AG09319 (cell line): ENCODE results near the gene SH3TC1.

Experiments
- DNase-seq: peaks from one replicate; pipeline ENCODE4 v3.0.0-alpha.2; 2010; ENCODE audit warnings: low read depth; ENCODE audit errors: extremely low read depth
- TF ChIP-seq, protein P1 (sequence below): IDR thresholded peaks from 2 replicates; pipeline ENCODE4 v1.5.1; 2011; ENCODE audit warnings: low read depth, mild to moderate bottlenecking, inconsistent platforms, low read length, moderate library complexity

The SH3TC1 gene

GRCh38 chr4:8247047-8247930, 48.2 kb downstream of the SH3TC1 start:
- no peak for DNase-seq
- TF ChIP-seq, protein P1, sequence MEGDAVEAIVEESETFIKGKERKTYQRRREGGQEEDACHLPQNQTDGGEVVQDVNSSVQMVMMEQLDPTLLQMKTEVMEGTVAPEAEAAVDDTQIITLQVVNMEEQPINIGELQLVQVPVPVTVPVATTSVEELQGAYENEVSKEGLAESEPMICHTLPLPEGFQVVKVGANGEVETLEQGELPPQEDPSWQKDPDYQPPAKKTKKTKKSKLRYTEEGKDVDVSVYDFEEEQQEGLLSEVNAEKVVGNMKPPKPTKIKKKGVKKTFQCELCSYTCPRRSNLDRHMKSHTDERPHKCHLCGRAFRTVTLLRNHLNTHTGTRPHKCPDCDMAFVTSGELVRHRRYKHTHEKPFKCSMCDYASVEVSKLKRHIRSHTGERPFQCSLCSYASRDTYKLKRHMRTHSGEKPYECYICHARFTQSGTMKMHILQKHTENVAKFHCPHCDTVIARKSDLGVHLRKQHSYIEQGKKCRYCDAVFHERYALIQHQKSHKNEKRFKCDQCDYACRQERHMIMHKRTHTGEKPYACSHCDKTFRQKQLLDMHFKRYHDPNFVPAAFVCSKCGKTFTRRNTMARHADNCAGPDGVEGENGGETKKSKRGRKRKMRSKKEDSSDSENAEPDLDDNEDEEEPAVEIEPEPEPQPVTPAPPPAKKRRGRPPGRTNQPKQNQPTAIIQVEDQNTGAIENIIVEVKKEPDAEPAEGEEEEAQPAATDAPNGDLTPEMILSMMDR, result no peak

GRCh38 chr4:8248091-8248490, 49.0 kb downstream of the SH3TC1 start:
- TF ChIP-seq, protein P1, result no peak

GRCh38 chr4:8250227-8250626, 51.1 kb downstream of the SH3TC1 start:
- DNase-seq, result no peak
- TF ChIP-seq, protein P1, result no peak

More at GRCh38 chr4:8248091-8248490, 49.0 kb downstream of the SH3TC1 start:
- no peak for DNase-seq

- TF ChIP-seq, protein P1, result no peak
- DNase-seq, result no peak
Observed at GRCh38 chr4:8250637-8251036, 51.5 kb downstream of the SH3TC1 start.

- TF ChIP-seq, protein P1, result no peak
- DNase-seq, result no peak
Observed at GRCh38 chr4:8251110-8251883, 52.2 kb downstream of the SH3TC1 start.

DNA sequence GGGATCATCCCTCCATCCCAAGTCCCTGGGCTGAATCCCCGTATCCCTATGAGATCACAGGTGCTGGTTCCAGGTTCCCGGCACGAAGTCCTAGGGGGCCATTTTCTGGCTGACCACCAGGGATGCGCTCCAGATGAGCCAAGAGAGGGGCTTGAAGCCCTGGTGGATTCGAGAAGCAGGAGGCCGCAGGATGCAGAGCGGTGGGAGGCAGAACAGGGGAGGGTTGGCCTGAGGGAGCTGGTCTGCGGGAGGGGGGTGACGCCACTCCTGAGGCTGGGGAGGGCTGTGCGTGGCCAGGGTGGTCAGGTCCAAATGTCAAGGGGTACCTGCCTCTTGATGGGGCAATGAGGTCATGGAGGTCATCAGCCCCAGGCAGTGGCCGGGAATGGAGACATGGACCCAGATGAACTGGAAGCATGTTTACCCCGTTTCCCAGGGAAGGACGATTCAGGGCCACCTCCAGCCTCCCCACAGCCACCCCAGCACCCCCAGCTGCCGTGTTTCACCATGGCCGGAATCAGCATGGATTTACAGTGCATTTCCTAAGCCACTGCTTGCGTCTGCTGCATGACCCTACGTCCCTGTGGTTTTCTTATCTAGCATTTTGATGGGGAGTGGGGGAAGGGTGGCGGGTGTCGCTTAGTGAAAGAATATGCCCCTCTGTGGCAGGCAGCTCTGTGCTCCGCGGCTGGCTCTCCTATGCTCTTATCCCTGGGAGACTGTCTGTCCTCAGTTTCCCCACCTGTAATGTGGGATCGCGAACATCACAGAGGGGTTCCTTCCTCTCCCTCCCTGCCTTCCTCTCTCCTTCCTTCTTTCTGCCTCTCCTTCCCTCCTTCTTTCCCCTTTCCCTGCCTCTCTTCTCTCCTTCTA, 53.4 kb downstream of the SH3TC1 start:
- no peak for DNase-seq
- TF ChIP-seq, protein P1, result no peak
